Aorta (tissue), 5 donors: Measurements from ENCODE around the gene CRISP2. TPM values are rescaled to one million over a fixed set of nuclear protein-coding genes. Genes with fewer than 3 reads are reported as not detected.

Experiments used
- ATAC-seq: fragments of 200-7000 bp; cut with Tn5 transposase; one replicate; pipeline ENCODE4 v1.9.1; 2022; ENCODE audit warnings: moderate library complexity; ENCODE audit not compliant: low FRiP score
- DNase-seq, 2 donors: peaks; one replicate each; pipeline ENCODE4 v3.0.0-alpha.2; 2020
- H3K27ac ChIP-seq, 2 donors: one replicate each; pipeline ENCODE4 v1.5.1; 2013; ENCODE audit warnings: low read length in 2 of 2, mild to moderate bottlenecking in 2 of 2, moderate library complexity in 2 of 2, control low read depth in 1 of 2, inconsistent platforms in 1 of 2, low read depth in 1 of 2
- H3K27me3 ChIP-seq, 2 donors: one replicate each; pipeline ENCODE4 v1.6.1; 2013; ENCODE audit warnings: control low read depth in 1 of 2, low read length in 1 of 2, mild to moderate bottlenecking in 1 of 2, moderate library complexity in 1 of 2; ENCODE audit not compliant: insufficient read depth in 2 of 2, control insufficient read depth in 1 of 2
- H3K36me3 ChIP-seq, 2 donors: one replicate each; pipeline ENCODE4 v1.6.1; 2013; ENCODE audit warnings: control low read depth in 1 of 2, low read length in 1 of 2, mild to moderate bottlenecking in 1 of 2; ENCODE audit not compliant: insufficient read depth in 2 of 2, control insufficient read depth in 1 of 2
- H3K4me1 ChIP-seq, 2 donors: one replicate each; pipeline ENCODE4 v1.6.1; 2013; ENCODE audit warnings: low read length in 2 of 2, control low read depth in 1 of 2, mild to moderate bottlenecking in 1 of 2, moderate library complexity in 1 of 2; ENCODE audit not compliant: insufficient read depth in 2 of 2, control insufficient read depth in 1 of 2
- H3K4me3 ChIP-seq, 2 donors: one replicate each; pipeline ENCODE4 v1.5.1; 2013; ENCODE audit warnings: low read length in 2 of 2, control low read depth in 1 of 2, mild to moderate bottlenecking in 1 of 2
- H3K9me3 ChIP-seq: one replicate; pipeline ENCODE4 v1.6.1; 2013; ENCODE audit warnings: mild to moderate bottlenecking, low read length; ENCODE audit not compliant: control insufficient read depth
- WGBS, 2 donors: extraction: QIAGEN DNeasy Blood & Tissue Kit; methylation state at CpG; one replicate each; pipeline ENCODE4 v1.1.7; 2013; 5-methylcytosine and 5-hydroxymethylcytosine counted together
- intact Hi-C, 2 donors: fragments of 100-400 bp; cut with DNase I; formaldehyde crosslinking; loops; one replicate each; pipeline versions ENCODE4 v1.14.2 to v1.15.0; 2022
- polyA plus RNA-seq, 2 donors: library from polyadenylated mRNA; stranded (reverse); fragments of 200-250 nt; gene quantifications; one replicate each; pipeline ENCODE4 v1.2.3, GENCODE V29; 2013
- total RNA-seq, 2 donors: library from RNA; stranded (reverse); fragmentation: NEBNext Ultra II Directional; extraction: Animal tissue kit (Norgen Biotek cat#: 25700); gene quantifications; one replicate each; pipeline ENCODE4 v1.2.1, GENCODE V29; 2021
- donor health status: healthy with polysubstance abuse.
- donor health status: Bipolar disorder and iron deficiency.
- donor health status: DM: no; HTN: no; CAD: no.
- donor health status: DM: no; HTN: no; CAD: no.
- donor health status: DM: yes; HTN: yes; CAD: no.

The CRISP2 gene
- total and polyA plus RNA-seq, 4 donors = not detected

- WGBS, 2 donors = 76 to 82% methylated on average over 2 of the region's 2 CpGs
- no peak for ATAC-seq
- no peaks in the 10 kb centered on the region for H3K36me3 ChIP-seq
- H3K4me1 ChIP-seq = no peaks in the 10 kb centered on the region
- DNase-seq = no peak
- no peaks in the 10 kb centered on the region for H3K9me3 ChIP-seq
- H3K27ac ChIP-seq = no peak overlapping the region
- intact Hi-C loops = no loop called here
- no peak overlapping the region for H3K4me3 ChIP-seq
- H3K27me3 ChIP-seq = no peaks in the 10 kb centered on the region
Observed at GRCh38 chr6:49721297-49721696, 8.0 kb upstream of the CRISP2 start.

- ATAC-seq = no peak
- Histone ChIP-seq H3K27me3 (no peaks in the 10 kb centered on the region), H3K4me3 (no peak overlapping the region), H3K36me3 (no peaks in the 10 kb centered on the region), H3K27ac (no peak overlapping the region), H3K9me3 (no peaks in the 10 kb centered on the region), H3K4me1 (no peaks in the 10 kb centered on the region)
- DNase-seq = no peak
- 78 to 86% methylated on average over 7 of the region's 7 CpGs for WGBS, 2 donors
- intact Hi-C loops = no loop called here
Observed at GRCh38 chr6:49720372-49720771, 7.0 kb upstream of the CRISP2 start.

- Histone ChIP-seq H3K27me3 (no peaks in the 10 kb centered on the region), H3K9me3 (peaks cover 4% of the 10 kb centered on the region), H3K4me3 (no peak overlapping the region), H3K27ac (no peak overlapping the region), H3K36me3 (no peaks in the 10 kb centered on the region), H3K4me1 (no peaks in the 10 kb centered on the region)
- DNase-seq (no peak), ATAC-seq (no peak)
- intact Hi-C loops = no loop called here
Observed at GRCh38 chr6:49698478-49698877, 14.9 kb downstream of the CRISP2 start.

DNA sequence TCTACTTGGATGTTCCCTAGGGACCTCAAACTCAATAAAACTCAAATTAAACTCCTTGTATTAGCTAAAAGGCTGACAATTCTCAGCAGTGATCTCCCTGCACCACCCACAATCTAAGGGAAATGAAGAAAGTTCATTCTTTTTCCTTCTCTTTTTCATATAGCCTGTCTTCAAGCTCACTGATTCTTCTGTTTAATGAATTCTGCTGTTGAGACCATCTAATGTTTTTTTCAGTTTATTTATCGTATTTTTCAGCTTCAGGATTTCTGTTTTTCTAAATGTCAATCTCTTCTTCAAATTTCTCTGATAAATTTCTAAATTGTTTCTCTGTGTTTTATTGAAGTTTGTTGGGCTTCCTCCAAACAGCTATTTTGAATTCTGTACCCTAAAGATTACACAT lies 19.8 kb downstream of the CRISP2 start:
- intact Hi-C loops = no loop called here
- DNase-seq = no peak
- Histone ChIP-seq H3K4me3 (no peak overlapping the region), H3K4me1 (no peaks in the 10 kb centered on the region), H3K27me3 (no peaks in the 10 kb centered on the region), H3K36me3 (no peaks in the 10 kb centered on the region), H3K9me3 (peaks cover 4% of the 10 kb centered on the region), H3K27ac (no peak overlapping the region)
- no peak for ATAC-seq
- WGBS, 2 donors = 71 to 81% methylated on average over 1 of the region's 1 CpG

- Histone ChIP-seq H3K27me3 (no peaks in the 10 kb centered on the region), H3K4me3 (no peak overlapping the region), H3K27ac (no peak overlapping the region), H3K4me1 (no peaks in the 10 kb centered on the region), H3K9me3 (peaks cover 4% of the 10 kb centered on the region), H3K36me3 (no peaks in the 10 kb centered on the region)
- ATAC-seq (no peak), DNase-seq (no peak)
- intact Hi-C loops = no loop called here
- WGBS, 2 donors = 72 to 73% methylated on average over 2 of the region's 2 CpGs
Observed at GRCh38 chr6:49692534-49692933, 20.8 kb downstream of the CRISP2 start.

GRCh38 chr6:49676671-49677281 lies 36.6 kb downstream of the CRISP2 start:
- H3K4me1 ChIP-seq = no peaks in the 10 kb centered on the region
- intact Hi-C loops = no loop called here
- H3K27ac ChIP-seq = no peak overlapping the region
- H3K9me3 ChIP-seq = no peaks in the 10 kb centered on the region
- no peak for DNase-seq
- H3K36me3 ChIP-seq = no peaks in the 10 kb centered on the region
- no peaks in the 10 kb centered on the region for H3K27me3 ChIP-seq
- no peak overlapping the region for H3K4me3 ChIP-seq
- no peak for ATAC-seq
- 59 to 65% methylated on average over 4 of the region's 4 CpGs for WGBS, 2 donors

GRCh38 chr6:49675816-49676215 lies 37.5 kb downstream of the CRISP2 start:
- H3K27me3 ChIP-seq = no peaks in the 10 kb centered on the region
- H3K9me3 ChIP-seq = no peaks in the 10 kb centered on the region
- DNase-seq (no peak), ATAC-seq (no peak)
- H3K36me3 ChIP-seq = no peaks in the 10 kb centered on the region
- 59 to 80% methylated on average over 1 of the region's 1 CpG for WGBS, 2 donors
- no peak overlapping the region for H3K27ac ChIP-seq
- intact Hi-C loops = no loop called here
- H3K4me3 ChIP-seq = no peak overlapping the region
- H3K4me1 ChIP-seq = no peaks in the 10 kb centered on the region

- Histone ChIP-seq H3K27ac (no peak overlapping the region), H3K36me3 (no peaks in the 10 kb centered on the region), H3K4me1 (no peaks in the 10 kb centered on the region), H3K9me3 (no peaks in the 10 kb centered on the region), H3K27me3 (no peaks in the 10 kb centered on the region), H3K4me3 (no peak overlapping the region)
- no peak for DNase-seq
- intact Hi-C loops = no loop called here
- no peak for ATAC-seq
Observed at GRCh38 chr6:49668083-49668511, 45.2 kb downstream of the CRISP2 start.

- H3K9me3 ChIP-seq = no peaks in the 10 kb centered on the region
- no peak for DNase-seq
- H3K36me3 ChIP-seq = no peaks in the 10 kb centered on the region
- no peaks in the 10 kb centered on the region for H3K27me3 ChIP-seq
- H3K27ac ChIP-seq = no peak overlapping the region
- intact Hi-C loops = no loop called here
- H3K4me3 ChIP-seq = no peak overlapping the region
- no peak for ATAC-seq
- 46 to 52% methylated on average over 5 of the region's 5 CpGs for WGBS, 2 donors
- H3K4me1 ChIP-seq = no peaks in the 10 kb centered on the region
Observed at GRCh38 chr6:49666930-49667757, 46.2 kb downstream of the CRISP2 start.
